ENCODE results near the gene CNPY2.
"Not testable (repeated sequence)": the region's sequence is repeated elsewhere in the genome, so short reads cannot be mapped to it uniquely, and the experiment has no call there.

Gene CNPY2

DNA sequence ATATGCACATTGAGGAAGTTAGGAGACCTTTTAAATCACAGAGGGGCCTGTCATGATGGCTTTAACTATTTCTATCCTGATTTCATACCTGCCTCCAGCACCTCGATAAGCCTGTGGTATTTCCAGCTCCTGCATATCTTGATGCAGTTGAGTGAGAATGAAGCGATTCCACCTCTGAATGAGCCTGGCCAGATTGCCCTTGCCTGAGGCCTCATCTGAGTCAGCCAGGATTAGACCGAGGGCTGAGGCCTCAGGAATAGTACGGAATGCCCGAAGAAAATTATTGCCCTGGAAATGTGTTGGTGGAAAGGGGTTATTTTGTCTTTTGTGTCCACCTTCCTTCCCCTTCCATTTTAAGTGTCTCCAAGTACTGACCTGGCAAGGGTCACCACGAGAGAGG, 8.4 kb upstream of the CNPY2 start:
- CTCF ChIA-PET, result no interaction called here
- TF ChIP-seq NFRKB (IDR thresholded peaks at IDR 0.05) (no peak), HDGF (IDR thresholded peaks at IDR 0.05; ENCODE audit: borderline replicate concordance) (no peak), BHLHE40 (IDR thresholded peaks at IDR 0.05; ENCODE audit: borderline replicate concordance) (no peak), ZNF384 (IDR thresholded peaks at IDR 0.05) (no peak), FOXK2 (IDR thresholded peaks at IDR 0.05) (no peak), ARNT (IDR thresholded peaks at IDR 0.05) (no peak), SUZ12 (IDR thresholded peaks at IDR 0.05) (no peak), FOXM1 (IDR thresholded peaks at IDR 0.05; ENCODE audit: borderline replicate concordance) (no peak), LEF1 (IDR thresholded peaks at IDR 0.05; ENCODE audit: borderline replicate concordance) (no peak), SP1 (IDR thresholded peaks at IDR 0.05) (no peak), TARDBP (IDR thresholded peaks at IDR 0.05) (no peak)
- TF ChIP-seq, protein P1, sequence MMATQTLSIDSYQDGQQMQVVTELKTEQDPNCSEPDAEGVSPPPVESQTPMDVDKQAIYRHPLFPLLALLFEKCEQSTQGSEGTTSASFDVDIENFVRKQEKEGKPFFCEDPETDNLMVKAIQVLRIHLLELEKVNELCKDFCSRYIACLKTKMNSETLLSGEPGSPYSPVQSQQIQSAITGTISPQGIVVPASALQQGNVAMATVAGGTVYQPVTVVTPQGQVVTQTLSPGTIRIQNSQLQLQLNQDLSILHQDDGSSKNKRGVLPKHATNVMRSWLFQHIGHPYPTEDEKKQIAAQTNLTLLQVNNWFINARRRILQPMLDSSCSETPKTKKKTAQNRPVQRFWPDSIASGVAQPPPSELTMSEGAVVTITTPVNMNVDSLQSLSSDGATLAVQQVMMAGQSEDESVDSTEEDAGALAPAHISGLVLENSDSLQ (IDR thresholded peaks at IDR 0.05), result no peak
- DNase-seq (ENCODE audit: extremely low spot score), result no peak
- POLR2A ChIA-PET, result interaction anchor here (1.9 to 2.2 kb wide), 3 partner anchors 9 to 36 kb away, joined by 8 to 15 read pairs (median 11); partner anchors contain the start of genes CNPY2, PAN2 and STAT2

DNA sequence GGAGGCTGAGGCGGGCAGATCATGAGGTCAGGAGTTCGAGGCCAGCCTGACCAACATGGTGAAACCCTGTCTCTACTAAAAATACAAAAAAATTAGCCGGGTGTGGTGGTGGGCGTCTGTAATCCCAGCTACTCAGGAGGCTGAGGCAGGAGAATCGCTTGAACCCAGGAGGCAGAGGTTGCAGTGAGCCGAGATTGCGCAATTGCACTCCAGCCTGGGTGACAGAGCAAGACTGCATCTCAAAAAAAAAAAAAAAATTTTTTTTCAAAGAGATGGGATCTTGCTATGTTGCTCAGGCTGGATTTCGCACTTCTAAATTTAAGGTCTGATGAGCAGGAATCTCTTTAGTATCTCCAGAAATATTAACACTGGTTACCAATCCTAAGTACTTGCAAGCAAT, 5.8 kb upstream of the CNPY2 start:
- CTCF ChIA-PET, result not testable (repeated sequence)
- POLR2A ChIA-PET, result interaction anchor here (1.1 kb wide), 2 partner anchors 12 to 13 kb away, joined by 3 to 4 read pairs; partner anchors contain the start of gene PAN2

DNA sequence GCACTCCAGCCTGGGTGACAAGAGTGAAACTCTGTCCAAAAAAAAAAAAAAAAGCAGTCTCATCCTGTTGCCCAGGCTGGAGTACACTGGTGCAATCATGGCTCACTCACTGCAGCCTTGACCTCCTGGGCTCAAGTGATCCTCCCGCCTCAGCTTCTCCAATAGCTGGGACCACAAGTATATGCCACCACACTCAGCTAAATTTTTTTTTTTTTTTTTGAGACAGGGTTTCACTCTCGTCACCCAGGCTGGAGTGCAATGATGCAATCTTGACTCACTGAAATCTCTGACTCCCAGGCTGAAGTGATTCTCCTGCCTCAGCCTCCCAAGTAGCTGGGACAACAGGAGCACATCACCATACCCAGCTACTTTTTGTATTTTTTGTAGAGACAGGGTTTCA, 5.2 kb upstream of the CNPY2 start:
- ChIA-PET CTCF (interaction anchor here (0.5 kb wide), 1 partner anchor 119 kb away, joined by 3 read pairs; no protein-coding TSS in a partner anchor), POLR2A (interaction anchor here (1.1 kb wide), 2 partner anchors 13 to 14 kb away, joined by 3 to 4 read pairs; partner anchors contain the start of gene PAN2)
- TF ChIP-seq SUZ12 (IDR thresholded peaks at IDR 0.05) (no peak), TARDBP (IDR thresholded peaks at IDR 0.05) (no peak), L3MBTL2 (conservative IDR thresholded peaks at IDR 0.05) (no peak), FOXM1 (IDR thresholded peaks at IDR 0.05; ENCODE audit: borderline replicate concordance) (no peak), ZNF384 (IDR thresholded peaks at IDR 0.05) (no peak), FOXA1 (IDR thresholded peaks at IDR 0.05) (no peak), NFRKB (IDR thresholded peaks at IDR 0.05) (no peak), LEF1 (IDR thresholded peaks at IDR 0.05; ENCODE audit: borderline replicate concordance) (no peak), ARNT (IDR thresholded peaks at IDR 0.05) (no peak)
- DNase-seq (ENCODE audit: extremely low spot score), result no peak

More for the DNA sequence above, 5.8 kb upstream of the CNPY2 start:
- not testable (repeated sequence) for DNase-seq (ENCODE audit: extremely low spot score)

DNA sequence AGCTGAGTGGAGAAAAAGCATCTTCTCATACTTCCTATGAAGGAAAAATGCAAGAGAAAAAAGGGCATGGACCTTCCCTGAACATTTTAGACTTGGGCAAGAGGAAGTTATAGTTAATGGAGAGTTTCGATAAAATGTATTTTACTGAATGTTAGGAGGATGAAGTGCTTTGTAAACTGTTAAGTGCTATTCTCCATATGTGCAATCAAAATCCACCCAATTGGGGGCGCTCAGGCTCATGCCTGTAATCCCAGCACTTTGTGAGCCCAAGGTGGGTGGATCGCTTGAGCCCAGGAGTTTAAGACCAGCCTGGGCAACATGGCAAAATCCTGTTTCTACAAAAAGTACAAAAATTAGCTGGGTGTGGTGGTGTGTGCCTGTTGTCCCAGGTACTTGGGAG, 1.9 kb upstream of the CNPY2 start:
- CTCF ChIA-PET, result interaction anchor here (0.6 to 3.5 kb wide), 2 partner anchors 34 to 147 kb away, joined by 4 to 20 read pairs; no protein-coding TSS in a partner anchor
- POLR2A ChIA-PET, result interaction anchor here (3.2 kb wide), 1 partner anchor 16 kb away, joined by 38 read pairs; the partner anchor contains the start of gene PAN2
- TF ChIP-seq L3MBTL2 (conservative IDR thresholded peaks at IDR 0.05) (no peak), CTBP1 (IDR thresholded peaks at IDR 0.05; ENCODE audit: borderline replicate concordance) (no peak), ARNT (IDR thresholded peaks at IDR 0.05) (no peak), SP1 (IDR thresholded peaks at IDR 0.05) (no peak), ZNF384 (IDR thresholded peaks at IDR 0.05) (no peak), FOXA1 (IDR thresholded peaks at IDR 0.05) (no peak), NFRKB (IDR thresholded peaks at IDR 0.05) (no peak)
- DNase-seq (ENCODE audit: extremely low spot score), result no peak

DNA sequence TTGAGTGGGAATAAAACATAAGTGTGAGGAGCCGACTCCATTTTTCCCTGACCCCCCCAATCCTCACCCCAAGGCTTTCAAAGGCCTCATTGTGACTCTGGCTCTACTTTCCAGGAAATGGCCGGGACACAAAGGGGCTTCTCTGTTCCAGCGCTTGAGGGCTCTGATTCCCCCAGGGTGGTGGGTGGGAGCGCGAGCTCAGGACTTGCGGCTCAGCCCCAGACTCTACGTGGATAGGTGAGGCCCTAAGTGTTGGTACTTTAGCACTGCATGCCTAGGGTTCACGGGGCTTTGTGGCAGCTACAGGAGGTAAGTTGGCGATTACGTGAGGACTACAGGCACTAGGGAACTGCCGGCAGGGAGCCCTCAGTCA, 553 bp downstream of the CNPY2 start:
- ChIA-PET POLR2A (interaction anchor here (0.6 to 3.4 kb wide), 20 partner anchors 10 to 211 kb away, joined by 3 to 38 read pairs (median 4); partner anchors contain the start of genes COQ10A, PA2G4, PAN2 and RNF41), CTCF (interaction anchor here (0.7 to 3.5 kb wide), 4 partner anchors 40 to 149 kb away, joined by 3 to 20 read pairs (median 3); no protein-coding TSS in a partner anchor)
- TF ChIP-seq BHLHE40 (IDR thresholded peaks at IDR 0.05; ENCODE audit: borderline replicate concordance) (no peak), FOXA1 (IDR thresholded peaks at IDR 0.05) (no peak), FOXM1 (IDR thresholded peaks at IDR 0.05; ENCODE audit: borderline replicate concordance) (no peak), CTBP1 (IDR thresholded peaks at IDR 0.05; ENCODE audit: borderline replicate concordance) (no peak), NFRKB (IDR thresholded peaks at IDR 0.05) (no peak), TARDBP (IDR thresholded peaks at IDR 0.05) (no peak)
- TF ChIP-seq, protein P1 (IDR thresholded peaks at IDR 0.05), result no peak
- DNase-seq (ENCODE audit: extremely low spot score), result no peak

DNA sequence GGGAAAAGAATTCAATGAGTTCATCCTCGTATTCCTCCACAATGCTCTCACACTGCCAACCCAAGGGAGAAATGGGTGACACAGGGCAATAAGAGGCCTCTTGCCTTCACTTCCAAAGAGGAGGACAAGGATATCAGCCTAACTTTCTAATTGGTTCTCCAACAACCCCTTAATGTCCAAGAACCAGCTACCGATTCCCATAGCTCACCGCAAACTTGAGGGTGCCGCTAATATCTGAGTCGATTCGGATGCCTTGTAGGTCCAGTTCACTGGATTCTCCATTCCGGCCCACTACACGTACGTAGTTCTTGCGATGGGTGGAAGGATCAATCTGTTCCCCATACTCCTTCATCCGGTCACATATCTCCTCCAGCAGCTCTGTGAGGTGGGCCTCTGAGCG, 4.8 kb downstream of the CNPY2 start:
- ChIA-PET POLR2A (interaction anchor here (1.0 to 1.2 kb wide), 2 partner anchors 153 to 159 kb away, joined by 3 to 4 read pairs; no protein-coding TSS in a partner anchor), CTCF (interaction anchor here (0.6 kb wide), 1 partner anchor 20 kb away, joined by 4 read pairs; no protein-coding TSS in a partner anchor)

More for the DNA sequence above, 4.8 kb downstream of the CNPY2 start:
- no peak for TF ChIP-seq ZNF384 (IDR thresholded peaks at IDR 0.05)
- TF ChIP-seq FOXA1 (IDR thresholded peaks at IDR 0.05), result no peak
- no peak for TF ChIP-seq ARNT (IDR thresholded peaks at IDR 0.05)
- no peak for TF ChIP-seq TARDBP (IDR thresholded peaks at IDR 0.05)
- no peak for TF ChIP-seq CTBP1 (IDR thresholded peaks at IDR 0.05; ENCODE audit: borderline replicate concordance)
- no peak for TF ChIP-seq HDGF (IDR thresholded peaks at IDR 0.05; ENCODE audit: borderline replicate concordance)
- TF ChIP-seq, protein P1 (IDR thresholded peaks at IDR 0.05), result no peak
- no peak for TF ChIP-seq NFRKB (IDR thresholded peaks at IDR 0.05)
- no peak for TF ChIP-seq FOXM1 (IDR thresholded peaks at IDR 0.05; ENCODE audit: borderline replicate concordance)
- TF ChIP-seq ELF4 (IDR thresholded peaks at IDR 0.05), result no peak
- TF ChIP-seq LEF1 (IDR thresholded peaks at IDR 0.05; ENCODE audit: borderline replicate concordance), result no peak
- TF ChIP-seq SP1 (IDR thresholded peaks at IDR 0.05), result no peak
- no peak for TF ChIP-seq BHLHE40 (IDR thresholded peaks at IDR 0.05; ENCODE audit: borderline replicate concordance)
- TF ChIP-seq L3MBTL2 (conservative IDR thresholded peaks at IDR 0.05), result no peak
- no peak for TF ChIP-seq FOXK2 (IDR thresholded peaks at IDR 0.05)
- no peak for TF ChIP-seq SUZ12 (IDR thresholded peaks at IDR 0.05)
- DNase-seq (ENCODE audit: extremely low spot score), result no peak

Data from HEK293T (cell line).